Kidney (tissue), 14 donors: ENCODE measurements around the gene ATG16L1. TPM values are rescaled to one million over a fixed set of nuclear protein-coding genes. Genes with fewer than 3 reads are reported as not detected.

Experiments used
- DNase-seq, 5 donors: peaks; one replicate each; pipeline ENCODE4 v3.0.0-alpha.2; 2013 to 2020
- FAIRE-seq: peaks from 2 replicates; lab custom pipeline; 2012; peaks lifted over from hg19 to GRCh38; lab: Jason Lieb, UNC
- H3K27ac ChIP-seq, 2 donors: one replicate each; pipeline ENCODE4 v1.7.0; 2013; ENCODE audit warnings: low read depth in 2 of 2, low read length in 2 of 2, inconsistent platforms in 1 of 2
- H3K27me3 ChIP-seq: one replicate; pipeline ENCODE4 v1.7.1; 2013; ENCODE audit warnings: low read length, inconsistent platforms; ENCODE audit not compliant: control insufficient read depth, insufficient read depth
- H3K36me3 ChIP-seq, 3 donors: one replicate each; pipeline versions ENCODE4 v1.7.0 to v1.7.1; 2013; ENCODE audit warnings: low read length in 3 of 3, control low read depth in 1 of 3, inconsistent platforms in 1 of 3; ENCODE audit not compliant: insufficient read depth in 3 of 3, control insufficient read depth in 2 of 3
- H3K4me1 ChIP-seq, 3 donors: one replicate each; pipeline versions ENCODE4 v1.7.0 to v1.7.1; 2013; ENCODE audit warnings: low read length in 3 of 3, inconsistent platforms in 1 of 3, low read depth in 1 of 3; ENCODE audit not compliant: control insufficient read depth in 2 of 3, insufficient read depth in 2 of 3
- H3K4me3 ChIP-seq, 3 donors: one replicate each; pipeline versions ENCODE4 v1.7.0 to v1.8.1; 2013; ENCODE audit warnings: low read length in 3 of 3, control low read depth in 1 of 3, inconsistent platforms in 1 of 3
- H3K9ac ChIP-seq, 3 donors: one replicate each; pipeline versions ENCODE4 v1.7.0 to v1.7.1; 2013; ENCODE audit warnings: low read length in 3 of 3, control low read depth in 1 of 3, inconsistent platforms in 1 of 3
- H3K9me3 ChIP-seq, 3 donors: one replicate each; pipeline versions ENCODE4 v1.7.0 to v1.7.1; 2013; ENCODE audit warnings: low read length in 3 of 3, control low read depth in 1 of 3, inconsistent platforms in 1 of 3; ENCODE audit not compliant: control insufficient read depth in 2 of 3, insufficient read depth in 1 of 3
- intact Hi-C: fragments of 100-400 bp; cut with DNase I; formaldehyde crosslinking; loops from one replicate; pipeline ENCODE4 v1.11.1; 2022
- polyA plus RNA-seq: library from polyadenylated mRNA; stranded (reverse); fragments of 350-450 nt; fragmentation: Illumina TruSeq; extraction: RNeasy Lipid Tissue Mini Kit (QIAGEN cat#74804); gene quantifications from one replicate; pipeline ENCODE4 v1.2.3, GENCODE V29; 2014; ENCODE audit warnings: low read depth, low replicate concordance; ENCODE audit not compliant: insufficient read depth
- total RNA-seq: library from RNA; stranded (reverse); fragmentation: NEBNext Ultra II Directional; extraction: Animal tissue kit (Norgen Biotek cat#: 25700); gene quantifications from one replicate; pipeline ENCODE4 v1.2.1, GENCODE V29; 2021
- TF ChIP-seq, protein P1 (sequence below): IDR thresholded peaks from 3 replicates; pipeline ENCODE4 v1.5.1; 2012; ENCODE audit warnings: mild to moderate bottlenecking, moderate library complexity, borderline replicate concordance; ENCODE audit not compliant: insufficient read depth; ENCODE audit errors: extremely low read depth
- donor health status: control.
- donor health status: control.
- donor health status: control.
- donor health status: control.
- donor health status: control.
- donor health status: DM: yes; HTN: yes; CAD: no.
- donor health status: Normal renal cell carcinoma (clear cell type).

The ATG16L1 gene
- total and polyA plus RNA-seq, 2 donors from 2014 or later: 11.7 to 30.8 TPM

DNA sequence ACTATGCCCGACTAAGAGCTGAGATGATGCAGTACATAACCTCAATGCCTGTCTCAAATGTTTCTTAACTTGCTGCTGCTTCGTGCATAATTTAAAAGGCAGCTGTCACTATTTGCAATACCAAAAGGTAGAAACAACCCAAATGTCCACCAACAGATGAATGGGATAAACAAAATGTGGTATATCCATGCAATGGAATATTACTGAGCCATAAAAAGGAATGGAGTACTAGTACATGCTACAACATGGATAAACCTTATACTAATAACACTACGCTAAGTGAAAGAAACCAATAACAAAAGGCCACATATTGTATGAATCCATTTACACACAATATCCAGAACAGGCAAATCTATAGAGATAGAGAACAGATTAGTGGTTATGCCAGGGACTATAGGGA, 89.8 kb downstream of the ATG16L1 start:
- Histone ChIP-seq H3K27ac (no peak overlapping the region), H3K9me3 (no peaks in the 10 kb centered on the region), H3K36me3 (no peaks in the 10 kb centered on the region), H3K4me1 (no peaks in the 10 kb centered on the region), H3K9ac (no peak overlapping the region), H3K27me3 (no peaks in the 10 kb centered on the region), H3K4me3 (no peak overlapping the region)
- TF ChIP-seq, protein P1, sequence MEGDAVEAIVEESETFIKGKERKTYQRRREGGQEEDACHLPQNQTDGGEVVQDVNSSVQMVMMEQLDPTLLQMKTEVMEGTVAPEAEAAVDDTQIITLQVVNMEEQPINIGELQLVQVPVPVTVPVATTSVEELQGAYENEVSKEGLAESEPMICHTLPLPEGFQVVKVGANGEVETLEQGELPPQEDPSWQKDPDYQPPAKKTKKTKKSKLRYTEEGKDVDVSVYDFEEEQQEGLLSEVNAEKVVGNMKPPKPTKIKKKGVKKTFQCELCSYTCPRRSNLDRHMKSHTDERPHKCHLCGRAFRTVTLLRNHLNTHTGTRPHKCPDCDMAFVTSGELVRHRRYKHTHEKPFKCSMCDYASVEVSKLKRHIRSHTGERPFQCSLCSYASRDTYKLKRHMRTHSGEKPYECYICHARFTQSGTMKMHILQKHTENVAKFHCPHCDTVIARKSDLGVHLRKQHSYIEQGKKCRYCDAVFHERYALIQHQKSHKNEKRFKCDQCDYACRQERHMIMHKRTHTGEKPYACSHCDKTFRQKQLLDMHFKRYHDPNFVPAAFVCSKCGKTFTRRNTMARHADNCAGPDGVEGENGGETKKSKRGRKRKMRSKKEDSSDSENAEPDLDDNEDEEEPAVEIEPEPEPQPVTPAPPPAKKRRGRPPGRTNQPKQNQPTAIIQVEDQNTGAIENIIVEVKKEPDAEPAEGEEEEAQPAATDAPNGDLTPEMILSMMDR: no peak
- DNase-seq (no peak), FAIRE-seq (no peak)
- intact Hi-C loops: no loop called here

DNA sequence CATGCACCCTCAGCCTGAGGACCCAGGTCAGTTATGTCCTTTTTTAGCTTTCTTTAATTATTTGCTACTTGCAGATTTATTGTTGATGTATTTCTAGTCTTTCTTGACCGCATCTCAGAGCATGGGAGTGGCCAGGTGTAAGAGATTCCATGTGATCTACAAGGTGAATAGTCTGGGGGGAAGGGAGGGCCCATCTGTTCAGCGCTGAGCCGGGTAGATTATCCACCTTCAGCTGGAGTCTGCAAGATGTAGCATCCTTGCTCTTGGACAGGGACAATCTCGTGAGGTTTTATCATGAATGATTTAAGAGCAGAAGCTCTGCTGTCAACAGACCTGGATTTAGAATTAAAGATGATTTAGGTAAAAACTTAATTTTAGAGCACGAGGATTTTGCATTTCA, 90.8 kb downstream of the ATG16L1 start:
- Histone ChIP-seq H3K27ac (no peak overlapping the region), H3K4me3 (no peak overlapping the region), H3K9ac (no peak overlapping the region), H3K27me3 (no peaks in the 10 kb centered on the region), H3K4me1 (no peaks in the 10 kb centered on the region), H3K9me3 (no peaks in the 10 kb centered on the region), H3K36me3 (no peaks in the 10 kb centered on the region)
- no peak for FAIRE-seq
- TF ChIP-seq, protein P1: no peak
- intact Hi-C loops: no loop called here
- DNase-seq: no peak

DNA sequence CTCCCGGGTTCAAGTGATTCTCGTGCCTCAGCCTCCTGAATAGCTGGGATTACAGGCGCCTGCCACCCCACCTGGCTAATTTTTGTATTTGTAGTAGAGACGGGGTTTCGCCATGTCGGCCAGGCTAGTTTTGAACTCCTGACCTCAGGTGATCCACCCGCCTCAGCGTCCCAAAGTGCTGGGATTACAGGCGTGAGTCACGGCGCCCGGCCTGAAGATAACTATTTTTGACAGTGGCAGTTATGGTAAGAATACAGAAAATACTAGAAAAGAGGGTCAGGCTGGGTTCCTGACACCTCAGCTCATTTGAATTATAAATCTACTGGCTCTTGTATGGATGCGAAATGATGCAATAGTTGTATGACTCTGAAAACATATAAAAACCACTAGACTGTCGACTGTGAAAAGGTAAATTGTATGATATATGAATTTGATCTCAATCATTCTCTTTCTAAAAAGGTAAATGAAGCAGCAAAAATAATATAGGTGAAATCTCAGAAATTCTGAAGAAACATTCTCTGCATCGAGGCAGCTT, 91.8 kb downstream of the ATG16L1 start:
- TF ChIP-seq, protein P1: no peak
- Histone ChIP-seq H3K9ac (no peak overlapping the region), H3K9me3 (no peaks in the 10 kb centered on the region), H3K4me1 (no peaks in the 10 kb centered on the region), H3K4me3 (no peak overlapping the region), H3K27ac (no peak overlapping the region), H3K36me3 (no peaks in the 10 kb centered on the region), H3K27me3 (no peaks in the 10 kb centered on the region)
- DNase-seq (no peak), FAIRE-seq (no peak)
- intact Hi-C loops: no loop called here

Other genes starting within 250 kb of the ATG16L1 start
- gene NGEF, start 238.4 kb upstream of the ATG16L1 start, total RNA-seq: 4.8 TPM
- gene NGEF, start 238.4 kb upstream of the ATG16L1 start, polyA plus RNA-seq: 5.3 TPM
- gene NEU2, start 219.0 kb upstream of the ATG16L1 start, total RNA-seq: not detected
- gene NEU2, start 219.0 kb upstream of the ATG16L1 start, polyA plus RNA-seq: not detected
- 29.6 TPM for gene INPP5D, start 191.3 kb upstream of the ATG16L1 start, total RNA-seq
- 2.6 TPM for gene INPP5D, start 191.3 kb upstream of the ATG16L1 start, polyA plus RNA-seq
- gene SAG, start 56.1 kb downstream of the ATG16L1 start, total RNA-seq: not detected
- gene SAG, start 56.1 kb downstream of the ATG16L1 start, polyA plus RNA-seq: not detected
- 32.3 TPM for gene DGKD, start 102.8 kb downstream of the ATG16L1 start, total RNA-seq
- 2.6 TPM for gene DGKD, start 102.8 kb downstream of the ATG16L1 start, polyA plus RNA-seq